ENCODE results near the gene AAK1.
A peak's percentile ranks its signal among the peaks of the same experiment; 100 is the strongest.
"Not testable (repeated sequence)": the region's sequence is repeated elsewhere in the genome, so short reads cannot be mapped to it uniquely, and the experiment has no call there.

Gene AAK1

DNA sequence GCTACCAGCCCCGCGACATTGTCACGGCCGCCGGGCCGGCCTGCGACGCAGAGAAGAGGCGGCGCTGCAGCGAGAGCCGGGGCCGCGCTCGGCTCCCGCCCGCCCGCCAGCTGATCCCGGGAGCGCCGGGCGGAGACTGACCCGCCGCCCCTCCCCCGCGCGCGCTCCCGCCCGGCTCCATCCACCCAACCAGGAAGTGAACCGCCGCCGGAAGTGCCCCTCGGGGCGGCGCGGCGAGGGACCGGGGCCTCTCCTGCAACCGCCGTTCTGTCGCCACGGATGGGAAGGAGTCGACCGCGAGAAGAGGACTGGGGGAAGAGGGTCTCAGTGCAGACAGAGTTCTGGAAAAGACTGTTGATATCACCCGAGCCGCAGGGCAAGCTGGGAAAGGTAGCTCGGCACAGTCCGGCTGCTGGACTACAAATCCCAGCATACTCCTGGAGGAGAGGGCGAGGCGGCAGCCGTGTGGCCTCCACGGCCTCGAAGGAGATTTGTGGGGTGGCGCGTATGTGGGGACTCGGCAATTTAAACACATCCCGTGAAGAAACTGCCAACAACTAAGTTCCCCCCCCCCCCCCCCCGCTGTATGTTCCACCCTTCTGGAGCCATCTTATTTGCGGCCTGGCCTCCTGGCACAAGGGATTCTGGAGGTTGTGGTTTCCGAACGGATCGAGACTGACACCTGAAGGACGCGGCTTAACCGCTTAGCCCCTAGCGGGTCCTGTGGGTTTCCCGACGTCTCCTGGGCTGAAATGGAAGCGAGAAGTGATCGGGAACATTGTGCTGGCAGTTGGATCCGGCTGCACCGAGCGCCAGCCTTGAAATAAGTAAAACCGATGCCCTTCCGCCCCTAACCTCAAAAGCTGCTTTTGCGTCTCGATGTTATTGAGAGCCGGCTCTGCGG lies at the start of gene AAK1:
Gene AAK1 (minus strand): TSS at position 138 of the 904 bp plus-strand sequence. CDS start 699 bp downstream, outside the sequence.
- peak; percentile 80 for DNase-seq

DNA sequence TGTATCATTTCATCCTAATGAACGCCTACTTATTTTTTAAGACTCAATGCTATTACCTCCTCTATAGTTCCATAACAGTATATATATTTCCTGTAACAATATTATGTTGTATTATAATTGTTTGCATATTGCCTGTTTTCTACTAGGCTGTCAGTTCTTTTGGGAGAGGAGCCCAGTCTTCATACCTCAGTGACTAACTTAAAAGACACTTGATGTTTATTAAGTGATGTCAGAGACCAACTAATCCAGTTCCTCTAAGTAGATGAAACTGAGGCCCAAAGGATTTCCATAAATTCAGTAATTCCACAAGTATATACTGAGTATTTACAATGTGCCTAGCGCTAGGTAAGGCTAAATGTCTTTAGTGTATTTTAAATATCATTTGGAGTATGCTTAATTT lies 48.9 kb upstream of the AAK1 start:
- DNase-seq: no peak

- no peak for DNase-seq
Observed at GRCh38 chr2:69689969-69690368, 46.4 kb upstream of the AAK1 start.

DNA sequence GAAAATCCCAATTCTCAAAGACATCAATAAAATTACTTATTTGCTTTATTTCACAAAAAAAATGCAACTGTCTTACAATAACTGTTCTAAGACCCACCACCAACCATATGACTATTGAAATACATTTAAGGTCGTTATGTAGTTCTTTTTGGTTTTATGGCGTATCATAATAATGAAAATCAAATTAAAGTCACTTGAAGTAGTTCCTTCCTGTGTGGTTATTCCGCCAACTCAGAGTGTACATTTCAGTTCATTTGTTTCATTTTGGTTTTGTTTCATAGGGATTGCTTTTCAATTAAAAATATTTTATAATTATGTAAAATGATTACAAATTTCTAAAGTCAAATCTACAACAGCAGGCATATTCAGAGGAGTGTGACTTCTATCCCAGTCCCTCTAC lies 45.9 kb upstream of the AAK1 start:
- no peak for DNase-seq

DNA sequence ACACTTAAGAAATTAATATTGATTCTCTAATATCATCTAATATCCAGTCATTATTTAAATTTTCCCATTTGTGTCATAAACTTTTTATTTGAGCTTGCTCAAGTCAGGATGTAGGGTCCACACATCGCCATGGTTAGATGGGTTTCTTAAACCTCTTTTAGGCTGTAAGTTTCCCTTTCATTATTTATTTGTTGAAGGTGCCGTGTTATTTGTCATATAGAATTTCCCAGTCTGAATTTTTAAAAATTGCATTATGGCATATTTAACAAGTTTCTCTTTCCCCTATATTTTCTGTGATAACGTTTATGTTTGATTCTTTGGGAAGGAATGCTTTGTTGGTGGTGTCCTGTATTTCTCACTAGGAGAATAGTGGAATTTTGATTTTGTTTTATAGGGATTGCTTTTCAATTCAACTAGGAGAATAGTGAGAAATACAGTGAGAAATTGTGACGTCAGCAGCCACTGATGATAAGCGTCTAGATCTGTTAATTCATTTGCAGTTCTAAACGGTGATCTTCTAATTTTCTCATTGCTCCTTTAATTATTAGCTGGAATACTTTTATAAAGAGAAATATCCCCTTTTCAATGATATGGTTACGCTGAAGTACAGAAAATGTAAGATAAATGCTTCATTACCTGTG lies 44.6 kb upstream of the AAK1 start:
- DNase-seq: no peak

GRCh38 chr2:69686813-69687212 lies 43.3 kb upstream of the AAK1 start:
- no peak for DNase-seq

- no peak for DNase-seq
Observed at GRCh38 chr2:69685321-69686048, 41.9 kb upstream of the AAK1 start.

GRCh38 chr2:69683170-69683971 lies 39.8 kb upstream of the AAK1 start:
- DNase-seq: no peak

DNA sequence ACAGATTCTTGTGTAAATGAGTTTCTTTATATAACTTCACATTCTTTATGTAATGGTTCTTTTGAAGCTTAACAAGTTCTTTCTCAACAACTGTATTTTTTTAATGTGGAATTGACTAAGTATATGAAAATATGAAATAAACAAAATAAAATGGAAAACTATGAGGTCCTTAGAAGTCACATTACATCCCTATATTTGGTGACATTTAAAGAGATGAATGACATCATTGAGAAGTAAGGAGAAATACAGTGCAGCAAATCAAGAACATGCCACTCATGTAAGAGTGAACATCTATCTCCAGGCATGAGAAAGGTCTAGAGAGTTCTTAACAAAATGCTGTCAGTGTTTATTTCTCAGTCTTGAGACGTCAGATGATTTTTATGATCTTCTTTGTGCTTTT lies 39.0 kb upstream of the AAK1 start:
- DNase-seq: no peak

- DNase-seq: no peak
Observed at GRCh38 chr2:69680001-69680675, 36.6 kb upstream of the AAK1 start.

- no peak for DNase-seq
Observed at GRCh38 chr2:69677914-69678313, 34.4 kb upstream of the AAK1 start.

- DNase-seq: no peak
Observed at GRCh38 chr2:69676146-69676545, 32.6 kb upstream of the AAK1 start.

GRCh38 chr2:69674316-69674670 lies 30.8 kb upstream of the AAK1 start:
- DNase-seq: no peak

- DNase-seq: not testable (repeated sequence)
Observed at GRCh38 chr2:69673098-69673497, 29.6 kb upstream of the AAK1 start.

DNA sequence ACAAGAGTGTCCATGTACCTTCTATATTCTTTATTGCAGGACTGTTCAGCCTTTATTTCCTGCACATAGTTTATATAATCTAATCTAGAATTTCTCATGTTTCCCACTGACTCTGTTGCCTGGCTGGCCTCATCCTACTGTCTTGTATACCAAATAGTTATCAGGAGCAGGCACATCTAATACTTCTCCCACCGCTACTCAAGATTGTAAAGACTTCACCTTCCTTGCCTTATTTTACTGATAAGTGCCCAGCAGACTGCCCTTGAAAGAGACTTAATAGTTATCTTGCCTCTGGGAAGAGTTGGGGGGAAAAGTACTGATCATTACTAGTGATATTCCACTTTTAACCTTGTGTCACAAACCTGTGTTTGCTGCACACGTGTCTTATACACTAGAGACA lies 26.1 kb upstream of the AAK1 start:
- DNase-seq: no peak

- DNase-seq: no peak
Observed at GRCh38 chr2:69668598-69668997, 25.1 kb upstream of the AAK1 start.

GRCh38 chr2:69667805-69668382 lies 24.4 kb upstream of the AAK1 start:
- no peak for DNase-seq

DNA sequence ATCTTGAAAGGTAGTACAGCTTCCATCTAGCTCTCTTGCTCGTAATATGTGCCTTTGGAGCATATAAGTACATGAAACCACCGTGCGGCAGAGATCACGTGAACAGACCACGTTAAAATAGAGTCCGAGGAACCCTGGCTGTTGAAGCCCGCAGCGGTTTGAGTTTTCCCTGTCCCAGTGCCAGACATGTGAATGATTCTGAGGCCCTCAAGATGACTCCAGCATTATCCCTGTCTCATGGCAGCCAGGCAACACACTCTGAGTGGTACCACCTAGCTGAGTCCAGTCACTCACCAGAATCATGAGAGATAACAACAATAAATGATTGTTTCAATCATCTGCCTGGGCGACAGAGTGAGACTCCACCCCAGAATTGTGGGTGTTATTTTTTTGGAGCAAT lies 21.6 kb upstream of the AAK1 start:
- DNase-seq: no peak

DNA sequence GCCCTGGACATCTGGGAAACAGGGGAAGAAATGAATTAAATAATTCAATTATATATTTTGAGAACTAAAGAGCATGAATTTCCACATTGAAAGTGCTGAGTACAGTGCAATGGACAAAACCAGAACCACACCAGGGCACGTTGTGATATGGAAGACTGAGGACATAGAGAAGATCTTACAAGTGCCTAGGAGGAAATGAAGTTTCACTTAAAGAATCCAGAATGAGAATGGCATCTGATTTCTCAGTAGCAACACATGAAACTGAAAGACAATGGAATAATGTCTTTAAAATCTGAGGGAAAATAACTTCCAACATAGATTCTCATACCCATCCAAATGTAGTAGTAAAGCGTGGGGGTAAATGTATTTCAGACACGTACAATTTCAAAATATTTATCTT lies 20.3 kb upstream of the AAK1 start:
- DNase-seq: no peak

DNA sequence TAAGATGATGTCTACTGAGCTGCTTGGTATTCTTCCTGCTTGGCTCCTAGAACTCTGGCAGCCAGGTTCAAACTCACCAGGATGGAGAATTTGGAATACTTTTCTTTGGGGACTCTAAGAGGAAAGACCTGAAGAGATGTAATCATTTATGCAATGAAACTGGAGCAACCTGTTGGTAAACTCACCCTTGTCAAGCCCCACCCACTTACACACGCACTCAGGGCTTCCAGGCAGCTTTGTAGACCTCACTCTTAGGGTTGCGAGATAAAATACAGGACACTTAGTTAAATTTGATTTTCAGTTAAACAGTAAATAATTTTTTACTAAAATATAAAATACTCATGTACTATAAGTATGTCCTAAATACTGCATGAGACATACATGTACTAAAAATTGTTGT lies 19.0 kb upstream of the AAK1 start:
- DNase-seq: not testable (repeated sequence)

GRCh38 chr2:69660637-69661036 lies 17.1 kb upstream of the AAK1 start:
- no peak for DNase-seq

DNA sequence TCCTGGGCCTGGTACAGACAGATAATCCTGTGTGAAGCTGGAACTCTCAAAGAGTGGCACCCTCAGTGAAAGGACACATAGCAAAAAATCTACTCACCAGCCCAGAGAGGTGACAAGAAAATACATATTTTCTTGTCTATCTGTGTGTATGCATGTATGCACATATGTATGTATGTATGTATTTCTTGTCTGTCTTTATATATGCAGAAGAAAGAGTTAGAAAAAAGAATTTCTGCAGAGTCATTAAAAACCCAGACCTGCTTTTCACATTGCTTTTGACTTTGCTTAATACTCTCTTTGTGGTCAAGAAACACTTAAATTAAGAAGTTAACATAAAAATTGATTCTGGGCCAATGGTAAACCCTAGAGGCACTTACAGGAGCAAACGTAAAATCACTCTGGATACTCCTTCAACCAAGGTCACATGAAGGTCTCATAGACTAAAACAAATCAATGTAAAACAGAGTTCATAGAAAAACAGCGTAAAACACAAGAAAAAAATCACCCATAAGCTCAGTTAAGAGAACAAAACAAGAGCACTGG lies 16.5 kb upstream of the AAK1 start:
- DNase-seq: no peak

Measured in amniotic stem cell (primary cell).